ENCODE measurements around the gene RPS27.

Gene RPS27

GRCh38 chr1:153963030-153963849, 27.3 kb upstream of the RPS27 start, which contains the start of gene SLC39A1:
TSS of gene SLC39A1 (minus strand) at chr1:153963537. CDS start at chr1:153962715, 822 bp downstream.
- TF ChIP-seq REST (IDR thresholded peaks at IDR 0.05; ENCODE audit: low read depth) (no peak), MAX (IDR thresholded peaks at IDR 0.05) (peak; percentile 65), TAF1 (IDR thresholded peaks at IDR 0.05; ENCODE audit: low read depth) (peak; percentile 83), EP300 (IDR thresholded peaks at IDR 0.05; ENCODE audit: borderline replicate concordance) (no peak), YY1 (IDR thresholded peaks at IDR 0.05; ENCODE audit: low read depth) (peak; percentile 13; the same call in 1 of the 2 replicates), ZBTB7A (IDR thresholded peaks at IDR 0.05; ENCODE audit: low read depth) (peak; percentile 79), CREB1 (IDR thresholded peaks at IDR 0.05; ENCODE audit: low read depth) (peak; percentile 66), FOXM1 (IDR thresholded peaks at IDR 0.05; ENCODE audit: borderline replicate concordance, low read depth) (no peak)
- TF ChIP-seq, protein P1, sequence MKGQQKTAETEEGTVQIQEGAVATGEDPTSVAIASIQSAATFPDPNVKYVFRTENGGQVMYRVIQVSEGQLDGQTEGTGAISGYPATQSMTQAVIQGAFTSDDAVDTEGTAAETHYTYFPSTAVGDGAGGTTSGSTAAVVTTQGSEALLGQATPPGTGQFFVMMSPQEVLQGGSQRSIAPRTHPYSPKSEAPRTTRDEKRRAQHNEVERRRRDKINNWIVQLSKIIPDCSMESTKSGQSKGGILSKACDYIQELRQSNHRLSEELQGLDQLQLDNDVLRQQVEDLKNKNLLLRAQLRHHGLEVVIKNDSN (IDR thresholded peaks at IDR 0.05) = no peak

GRCh38 chr1:153963850-153964331, 26.7 kb upstream of the RPS27 start:
- no peak for TF ChIP-seq REST (IDR thresholded peaks at IDR 0.05; ENCODE audit: low read depth)
- no peak for TF ChIP-seq CREB1 (IDR thresholded peaks at IDR 0.05; ENCODE audit: low read depth)
- no peak for TF ChIP-seq CEBPB (IDR thresholded peaks at IDR 0.05)
- TF ChIP-seq NFIC (IDR thresholded peaks at IDR 0.05) = peak; percentile 75
- no peak for TF ChIP-seq YY1 (IDR thresholded peaks at IDR 0.05; ENCODE audit: low read depth)
- TF ChIP-seq TCF12 (IDR thresholded peaks at IDR 0.05; ENCODE audit: low read depth) = peak; percentile 34; the same call in 1 of the 2 replicates
- TF ChIP-seq TEAD4 (IDR thresholded peaks at IDR 0.05) = peak; percentile 87

DNA sequence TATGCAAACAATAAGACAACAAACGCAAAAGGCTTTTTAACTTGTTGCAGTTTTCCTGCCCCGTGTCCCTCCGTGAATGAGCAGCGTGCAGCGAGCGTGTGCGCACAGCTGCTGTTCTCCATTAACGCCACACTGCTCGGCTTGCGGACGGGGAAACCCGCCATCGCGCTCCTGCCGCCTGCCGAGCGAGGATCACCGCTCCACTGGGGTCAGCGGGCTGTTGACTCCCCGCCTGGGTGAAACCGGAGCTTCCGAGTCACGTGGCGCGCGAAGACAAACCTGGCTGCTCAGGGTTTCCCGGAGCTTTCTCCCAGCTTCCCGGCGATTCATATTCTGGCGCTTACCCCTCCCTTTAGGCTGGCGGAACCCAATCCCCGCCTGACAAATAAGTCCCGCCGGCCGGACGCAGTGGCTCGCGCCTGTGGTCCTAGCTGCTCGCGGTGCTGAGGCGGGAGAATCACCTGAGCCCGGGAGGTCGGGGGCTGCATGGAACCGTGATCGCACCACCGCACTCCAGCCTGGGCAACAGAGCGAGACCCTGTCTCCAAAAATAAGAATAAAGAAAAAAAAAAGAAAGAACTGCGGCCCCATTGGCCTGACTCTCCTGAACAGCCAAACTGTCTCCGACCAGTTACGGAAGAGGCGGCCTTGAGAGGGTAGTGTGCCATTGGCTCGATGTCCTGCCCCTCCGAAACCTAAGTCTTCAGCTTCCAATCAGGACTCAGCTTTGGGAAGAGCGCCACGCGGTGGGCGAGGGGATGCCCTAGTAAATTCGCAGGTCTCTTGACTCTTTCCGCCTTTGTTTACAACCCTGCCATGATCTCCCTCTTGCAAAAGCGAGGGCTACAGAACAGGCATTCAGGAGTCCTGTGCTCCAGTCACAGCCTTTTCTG, 23.2 kb upstream of the RPS27 start, which contains the start of gene CREB3L4:
CREB3L4 (plus strand) TSS at position 796 of the 893 bp plus-strand sequence. CDS start 624 bp downstream, outside the sequence.
- TF ChIP-seq FOXM1 (IDR thresholded peaks at IDR 0.05; ENCODE audit: borderline replicate concordance, low read depth) = 0 out of 2 replicates have a peak, but pooled peaks have one; percentile 19
- no peak for TF ChIP-seq REST (IDR thresholded peaks at IDR 0.05; ENCODE audit: low read depth)
- TF ChIP-seq TEAD4 (IDR thresholded peaks at IDR 0.05) = no peak; the same call in 1 of the 2 replicates
- TF ChIP-seq RAD21 (IDR thresholded peaks at IDR 0.05; ENCODE audit: low read depth) = peak; percentile 20; the same call in 1 of the 2 replicates
- TF ChIP-seq, protein P1 (IDR thresholded peaks at IDR 0.05) = peak; percentile 97
- TF ChIP-seq EP300 (IDR thresholded peaks at IDR 0.05; ENCODE audit: borderline replicate concordance) = peak; percentile 52; the same call in 1 of the 2 replicates
- peak; percentile 83 for TF ChIP-seq YY1 (IDR thresholded peaks at IDR 0.05; ENCODE audit: low read depth)
- TF ChIP-seq CEBPB (IDR thresholded peaks at IDR 0.05) = peak; percentile 9; the same call in 1 of the 2 replicates
- peak; percentile 96 for TF ChIP-seq MAX (IDR thresholded peaks at IDR 0.05)
- TF ChIP-seq EGR1 (IDR thresholded peaks at IDR 0.05) = peak; percentile 18; the same call in 1 of the 2 replicates
- TF ChIP-seq TAF1 (IDR thresholded peaks at IDR 0.05; ENCODE audit: low read depth) = peak; percentile 84
- TF ChIP-seq NFIC (IDR thresholded peaks at IDR 0.05) = no peak; the same call in 1 of the 2 replicates
- TF ChIP-seq TCF12 (IDR thresholded peaks at IDR 0.05; ENCODE audit: low read depth) = peak; percentile 64
- TF ChIP-seq ZBTB7A (IDR thresholded peaks at IDR 0.05; ENCODE audit: low read depth) = peak; percentile 49
- no peak for TF ChIP-seq CREB1 (IDR thresholded peaks at IDR 0.05; ENCODE audit: low read depth)

Measured in Ishikawa (cell line).